Stimulated activated CD8-positive, alpha-beta memory T cell treated with anti-CD3 and anti-CD28 coated beads, Interleukin-15, amount 100 ng/mL, for 48 hours (primary cell): ENCODE data around the gene SLC18A3.

Experiments used
- DNase-seq, 2 donors: peaks; one replicate each; pipeline ENCODE4 v3.0.0-alpha.2; 2020; ENCODE audit warnings: low read depth in 2 of 2

SLC18A3 gene

DNA sequence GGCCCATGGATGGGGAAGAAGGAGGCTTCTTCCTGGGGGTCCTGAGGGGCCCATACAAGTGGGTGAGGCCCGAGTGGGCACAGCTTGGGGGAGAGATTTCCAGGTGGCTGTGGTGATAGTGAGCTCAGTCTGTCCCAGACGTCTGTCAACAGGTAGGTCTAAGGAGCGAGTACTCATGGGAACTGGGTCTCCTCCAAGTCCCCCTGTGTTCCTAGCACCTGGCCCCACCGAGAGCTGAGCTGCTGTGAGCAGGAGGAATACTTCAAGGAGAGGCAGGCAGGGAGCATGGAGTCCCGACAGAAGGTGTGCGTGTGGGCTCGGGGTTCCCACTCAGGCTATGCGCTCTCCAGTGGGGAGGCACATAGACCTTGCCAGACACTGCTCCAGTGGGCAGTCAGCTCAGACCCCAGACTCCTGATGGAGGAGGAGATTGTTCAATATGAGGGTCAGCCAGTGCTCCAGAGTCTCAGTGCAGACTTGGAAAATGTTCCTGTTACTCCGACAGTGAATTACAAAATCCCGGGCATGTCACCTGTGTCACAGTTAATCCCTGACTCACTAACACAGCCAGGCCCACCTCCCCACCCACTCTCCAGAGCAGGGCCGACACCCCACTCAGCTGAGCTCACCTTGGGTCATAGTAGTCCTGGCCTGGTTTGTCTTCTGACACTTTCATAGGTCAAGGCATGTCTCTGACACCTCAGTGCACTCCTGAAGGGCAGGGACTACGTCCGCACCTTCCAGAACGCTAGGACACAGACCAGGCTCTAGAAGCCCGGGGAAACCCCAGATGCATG, 41.1 kb downstream of the SLC18A3 start:
- no peak for DNase-seq

DNA sequence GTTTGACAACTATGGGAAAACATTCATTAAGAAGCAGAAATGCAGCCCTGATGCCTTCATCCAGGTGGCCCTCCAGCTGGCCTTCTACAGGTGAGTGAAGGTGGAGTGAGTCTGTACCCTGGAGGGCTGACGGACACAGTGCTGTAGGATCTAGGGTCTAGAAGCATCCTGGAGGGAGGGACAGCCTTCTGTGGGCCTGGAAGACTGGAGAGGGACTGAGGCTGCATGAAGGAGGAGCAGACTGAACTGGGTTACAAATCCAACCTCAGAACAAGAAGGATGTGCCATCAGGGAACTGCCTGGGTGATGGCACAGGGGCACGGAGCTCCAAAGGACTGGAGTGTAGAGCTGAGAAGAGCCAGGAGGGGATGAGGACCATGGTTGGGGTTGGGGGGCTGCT, 41.8 kb downstream of the SLC18A3 start:
- no peak for DNase-seq

DNA sequence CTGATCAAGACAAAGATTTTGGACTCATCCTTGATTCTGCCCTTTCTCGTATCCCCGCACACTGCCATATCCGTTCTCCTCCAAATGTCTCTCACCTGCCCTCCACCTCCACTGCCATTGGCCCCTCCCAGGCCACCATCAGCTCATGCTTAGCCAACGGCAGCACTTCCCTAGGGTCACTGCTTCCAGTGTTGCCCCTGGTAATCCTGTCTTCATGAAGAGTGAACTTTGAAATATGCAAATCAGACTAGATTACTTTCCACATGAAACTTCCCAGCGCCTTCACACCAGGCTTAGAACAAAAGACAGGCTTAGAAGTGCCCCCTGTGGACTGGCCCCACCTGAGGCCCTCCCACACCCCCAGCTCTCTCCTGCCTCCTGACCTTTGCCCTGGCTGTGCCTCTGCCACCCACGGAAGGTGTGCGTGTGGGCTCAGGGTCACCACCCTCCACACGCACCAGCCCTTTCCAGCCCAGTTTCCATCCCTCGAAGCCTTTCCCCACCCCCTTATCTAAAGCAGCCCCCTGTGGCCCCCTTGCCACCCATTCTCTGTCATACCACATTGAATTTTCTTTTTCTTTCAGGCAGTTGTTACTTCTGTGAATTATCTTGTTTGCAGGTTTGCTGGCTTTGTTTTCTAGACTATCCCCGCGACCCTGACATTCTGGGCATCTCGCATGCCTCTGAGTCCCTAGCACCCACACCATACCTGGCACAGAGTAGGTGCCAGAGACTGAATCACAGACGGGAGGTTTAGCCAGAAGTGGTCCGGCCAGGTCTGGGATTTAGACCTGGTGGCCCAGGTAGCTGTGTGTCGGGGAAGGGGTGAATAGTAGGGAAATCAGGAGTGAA, 42.5 kb downstream of the SLC18A3 start:
- DNase-seq: no peak

DNA sequence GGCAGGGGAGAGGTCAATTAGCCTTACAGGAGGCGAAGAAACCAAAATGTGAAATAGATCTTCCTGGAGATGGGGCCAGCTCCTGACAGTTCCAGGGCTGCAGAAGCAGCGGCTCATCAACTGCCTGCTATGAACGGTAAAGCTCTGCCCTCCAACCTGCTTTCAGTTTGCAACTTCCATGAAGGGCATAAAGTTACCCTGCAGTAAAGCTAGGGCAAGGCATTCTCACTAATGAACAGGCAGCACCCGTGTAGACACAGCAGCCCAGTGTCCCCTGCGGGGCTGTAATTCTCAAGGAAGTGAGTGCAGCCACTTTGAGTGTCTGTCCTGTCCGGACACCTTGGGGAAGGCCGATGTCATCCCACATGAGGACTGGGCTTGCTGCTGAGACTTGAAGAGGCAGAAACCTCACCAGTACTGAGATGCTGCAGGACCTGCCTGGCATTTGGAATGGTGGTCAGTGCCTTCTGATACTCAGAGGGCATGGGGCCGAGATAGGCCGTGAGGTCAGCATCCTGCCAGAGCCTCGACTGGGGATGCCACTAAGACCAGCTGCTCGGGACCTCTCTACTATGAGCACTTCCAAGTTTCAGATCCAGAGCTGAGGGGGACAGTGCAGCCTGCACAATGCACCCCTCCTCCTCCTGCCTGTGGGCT, 43.3 kb downstream of the SLC18A3 start:
- no peak for DNase-seq

DNA sequence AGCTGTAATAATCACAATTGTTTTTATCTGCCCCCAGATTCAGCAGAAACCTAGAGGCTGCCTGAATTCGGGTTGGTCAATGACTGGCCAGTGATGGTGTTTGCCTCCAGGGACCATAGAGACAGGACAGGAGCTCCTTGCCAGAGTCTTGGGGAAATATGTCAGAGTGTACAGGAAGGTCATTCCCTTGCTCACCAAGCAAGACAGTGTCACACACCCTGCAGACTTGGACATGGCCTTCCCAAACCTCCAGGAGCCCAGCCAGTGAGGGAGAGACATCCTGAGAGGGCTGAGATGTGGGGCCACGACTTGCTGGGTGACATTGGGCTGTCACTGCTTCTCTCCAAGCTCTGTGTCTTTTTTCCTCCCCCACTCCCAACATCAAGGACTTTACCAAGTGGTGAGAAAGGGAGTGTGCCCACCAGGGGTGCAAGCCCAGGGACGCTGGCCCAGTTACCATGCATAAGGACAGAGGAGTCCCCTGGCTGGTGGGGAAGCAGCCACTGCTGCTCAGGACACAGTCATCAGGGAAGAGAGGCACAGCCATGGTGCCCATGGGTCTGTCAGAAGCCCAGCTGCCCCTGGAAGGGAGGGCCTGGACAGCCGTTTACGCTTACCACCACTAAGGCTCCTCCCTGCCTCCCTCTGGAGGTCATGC, 44.1 kb downstream of the SLC18A3 start:
- DNase-seq: no peak

DNA sequence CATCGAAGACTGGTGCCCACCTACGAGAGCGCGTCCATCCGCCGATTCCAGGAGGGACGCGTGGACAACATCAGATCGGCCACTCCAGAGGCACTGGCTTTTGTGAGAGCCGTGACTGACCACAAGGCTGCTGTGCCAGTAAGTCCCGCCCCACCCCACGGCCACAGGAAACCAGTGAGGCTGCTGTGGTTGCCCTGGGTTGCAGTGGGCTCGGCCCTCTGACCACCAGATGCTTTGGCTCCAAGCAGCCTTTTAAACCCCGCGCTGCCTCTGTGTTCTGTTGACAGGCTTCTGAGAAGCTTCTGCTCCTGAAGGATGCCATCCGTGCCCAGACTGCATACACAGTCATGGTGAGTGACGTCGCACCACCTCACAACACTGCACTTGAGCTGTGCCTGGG, 45.0 kb downstream of the SLC18A3 start:
- no peak for DNase-seq

DNA sequence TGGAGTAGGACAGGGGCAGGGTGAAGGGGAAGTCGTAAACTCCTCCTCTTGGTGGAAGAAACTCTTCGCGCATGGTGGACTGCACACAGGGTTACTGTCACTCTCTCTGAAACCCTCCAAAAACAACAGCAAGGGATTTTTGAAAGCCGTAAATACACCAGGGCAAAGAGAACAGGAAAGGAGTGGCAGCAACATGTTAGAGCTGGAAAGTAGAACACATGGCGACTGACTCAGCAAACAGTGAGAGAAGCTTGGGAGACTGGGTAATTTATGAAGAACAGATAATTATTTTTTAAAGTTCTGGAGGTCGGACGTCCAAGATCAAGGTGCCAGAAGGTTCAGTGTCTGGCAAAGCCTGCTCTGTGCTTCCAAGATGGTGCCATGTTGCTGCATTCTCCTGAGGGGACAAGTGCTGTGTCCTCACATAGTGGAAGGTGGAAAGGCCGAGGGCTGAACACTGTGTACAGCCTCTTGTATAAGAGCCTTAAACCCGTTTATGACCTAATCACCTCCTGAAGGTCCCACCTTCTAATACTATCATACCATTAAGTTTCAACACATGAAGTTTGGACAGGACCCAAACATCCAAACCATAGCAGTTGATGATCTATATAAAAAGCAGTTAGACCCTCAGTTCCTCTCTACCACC, 46.9 kb downstream of the SLC18A3 start:
- DNase-seq: no peak

DNA sequence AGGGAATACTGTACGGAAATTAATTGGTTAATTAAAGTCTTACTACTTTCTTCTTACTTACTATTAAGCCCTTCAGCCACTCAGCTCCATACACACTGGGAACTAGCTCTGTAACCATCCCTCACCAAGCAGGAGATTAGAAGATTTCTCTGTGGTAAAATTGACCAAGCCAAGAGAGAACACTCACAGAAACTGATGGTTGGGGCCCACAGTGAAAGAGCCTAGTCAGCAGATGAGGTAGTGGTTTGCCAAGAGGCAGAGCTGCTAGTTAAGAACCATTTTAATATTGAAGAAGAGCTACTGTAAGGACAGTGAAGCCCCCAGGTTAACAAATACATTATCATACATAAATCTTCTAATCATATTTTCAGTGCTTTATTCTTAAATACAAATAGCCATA, 47.5 kb downstream of the SLC18A3 start:
- no peak for DNase-seq

DNA sequence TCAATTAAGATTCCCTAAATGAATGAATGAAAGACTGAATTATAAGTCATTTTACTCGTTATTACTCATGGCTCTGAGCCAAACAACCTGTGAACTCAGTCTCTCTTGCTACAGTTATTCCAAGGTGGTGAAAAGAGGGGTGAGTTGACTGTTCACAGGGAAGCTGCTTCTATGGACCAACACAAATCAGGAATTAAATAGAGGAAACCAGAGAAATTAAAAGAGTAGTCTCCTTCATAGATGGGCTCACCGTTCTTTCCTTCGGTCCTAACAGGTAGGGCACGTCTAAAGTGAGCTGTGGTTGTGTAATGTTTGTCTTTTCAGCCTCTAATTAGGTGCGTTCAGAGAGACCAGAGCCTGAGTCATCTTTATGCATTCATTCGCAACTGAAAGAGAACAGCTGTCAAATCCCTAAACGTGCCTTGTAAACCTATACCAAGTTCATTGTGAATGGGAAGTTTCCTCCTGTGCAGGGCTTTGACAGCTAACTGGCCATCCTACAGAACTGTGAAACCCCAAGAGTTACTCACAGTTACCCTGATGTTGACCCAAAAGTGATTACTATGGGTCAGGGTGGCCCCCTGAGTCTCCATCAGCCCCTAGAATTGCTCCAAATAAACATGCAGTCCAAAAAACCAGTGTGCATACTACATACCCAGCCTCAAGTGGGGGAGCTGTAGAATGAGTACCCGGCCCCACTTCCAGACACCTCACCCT, 51.2 kb downstream of the SLC18A3 start:
- DNase-seq: no peak
